ENCODE data around the gene ADGRL4. TPM values are rescaled to one million over a fixed set of nuclear protein-coding genes. Genes with fewer than 3 reads are reported as not detected.
"Not testable (repeated sequence)": the region's sequence is repeated elsewhere in the genome, so short reads cannot be mapped to it uniquely, and the experiment has no call there.

Gene ADGRL4
- total RNA-seq, 2 experiments from 2014 or later = not detected

- no peaks in the 10 kb centered on the region for H3K36me3 Mint-ChIP-seq
- no peak overlapping the region for H3K27ac Mint-ChIP-seq
- DNase-seq (no peak), ATAC-seq (ENCODE audit: low read depth) (no peak)
- H3K27me3 Mint-ChIP-seq = peaks cover 4% of the 10 kb centered on the region
- no peaks in the 10 kb centered on the region for H3K9me3 Mint-ChIP-seq
- no peaks in the 10 kb centered on the region for H3K4me1 Mint-ChIP-seq
- POLR2A ChIA-PET = no interaction called here
- H3K4me3 Mint-ChIP-seq = no peak overlapping the region
Observed at GRCh38 chr1:78892260-78892840, 114.2 kb downstream of the ADGRL4 start.

GRCh38 chr1:78887458-78887857 lies 119.1 kb downstream of the ADGRL4 start:
- Mint-ChIP-seq H3K4me3 (no peak overlapping the region), H3K9me3 (no peaks in the 10 kb centered on the region), H3K27me3 (peaks cover 2% of the 10 kb centered on the region), H3K4me1 (no peaks in the 10 kb centered on the region), H3K27ac (no peak overlapping the region), H3K36me3 (no peaks in the 10 kb centered on the region)
- POLR2A ChIA-PET = no interaction called here
- DNase-seq = no peak
- no peak for ATAC-seq (ENCODE audit: low read depth)

- Mint-ChIP-seq H3K4me1 (no peaks in the 10 kb centered on the region), H3K9me3 (no peaks in the 10 kb centered on the region), H3K27ac (no peak overlapping the region), H3K36me3 (no peaks in the 10 kb centered on the region), H3K4me3 (no peak overlapping the region), H3K27me3 (no peaks in the 10 kb centered on the region)
- DNase-seq (no peak), ATAC-seq (ENCODE audit: low read depth) (no peak)
- POLR2A ChIA-PET = no interaction called here
Observed at GRCh38 chr1:78884685-78885452, 121.7 kb downstream of the ADGRL4 start.

- H3K36me3 Mint-ChIP-seq = no peaks in the 10 kb centered on the region
- DNase-seq = no peak
- no peaks in the 10 kb centered on the region for H3K27me3 Mint-ChIP-seq
Observed at GRCh38 chr1:78880223-78880622, 126.3 kb downstream of the ADGRL4 start.

GRCh38 chr1:78875986-78876385 lies 130.5 kb downstream of the ADGRL4 start:
- DNase-seq; H3K4me1 Mint-ChIP-seq; H3K4me3 Mint-ChIP-seq; ATAC-seq (ENCODE audit: low read depth); H3K27me3 Mint-ChIP-seq; H3K27ac Mint-ChIP-seq; H3K36me3 Mint-ChIP-seq; POLR2A ChIA-PET; H3K9me3 Mint-ChIP-seq: not testable (repeated sequence)

More at GRCh38 chr1:78880223-78880622, 126.3 kb downstream of the ADGRL4 start:
- POLR2A ChIA-PET = no interaction called here
- Mint-ChIP-seq H3K4me3 (no peak overlapping the region), H3K27ac (no peak overlapping the region), H3K9me3 (no peaks in the 10 kb centered on the region), H3K4me1 (no peaks in the 10 kb centered on the region)
- ATAC-seq (ENCODE audit: low read depth) = no peak

GRCh38 chr1:78872801-78873200 lies 133.7 kb downstream of the ADGRL4 start:
- H3K36me3 Mint-ChIP-seq; H3K27ac Mint-ChIP-seq; H3K27me3 Mint-ChIP-seq; H3K4me1 Mint-ChIP-seq; DNase-seq; H3K9me3 Mint-ChIP-seq; POLR2A ChIA-PET; ATAC-seq (ENCODE audit: low read depth); H3K4me3 Mint-ChIP-seq: not testable (repeated sequence)

- peaks cover 4% of the 10 kb centered on the region for H3K27me3 Mint-ChIP-seq
- DNase-seq (no peak), ATAC-seq (ENCODE audit: low read depth) (no peak)
- H3K4me1 Mint-ChIP-seq = no peaks in the 10 kb centered on the region
- H3K9me3 Mint-ChIP-seq = no peaks in the 10 kb centered on the region
- POLR2A ChIA-PET = no interaction called here
- no peak overlapping the region for H3K4me3 Mint-ChIP-seq
- H3K36me3 Mint-ChIP-seq = no peaks in the 10 kb centered on the region
- H3K27ac Mint-ChIP-seq = no peak overlapping the region
Observed at GRCh38 chr1:78871249-78871648, 135.3 kb downstream of the ADGRL4 start.

- H3K4me3 Mint-ChIP-seq = no peak overlapping the region
- POLR2A ChIA-PET = no interaction called here
- H3K27ac Mint-ChIP-seq = no peak overlapping the region
- DNase-seq = no peak
- no peaks in the 10 kb centered on the region for H3K9me3 Mint-ChIP-seq
- H3K27me3 Mint-ChIP-seq = peaks cover 8% of the 10 kb centered on the region
- H3K4me1 Mint-ChIP-seq = no peaks in the 10 kb centered on the region
- H3K36me3 Mint-ChIP-seq = no peaks in the 10 kb centered on the region
- no peak for ATAC-seq (ENCODE audit: low read depth)
Observed at GRCh38 chr1:78869136-78869535, 137.4 kb downstream of the ADGRL4 start.

GRCh38 chr1:78864175-78864574 lies 142.4 kb downstream of the ADGRL4 start:
- H3K36me3 Mint-ChIP-seq = no peaks in the 10 kb centered on the region
- DNase-seq (no peak), ATAC-seq (ENCODE audit: low read depth) (no peak)
- peaks cover 8% of the 10 kb centered on the region for H3K27me3 Mint-ChIP-seq
- POLR2A ChIA-PET = no interaction called here
- H3K4me3 Mint-ChIP-seq = no peak overlapping the region
- H3K27ac Mint-ChIP-seq = no peak overlapping the region
- no peaks in the 10 kb centered on the region for H3K4me1 Mint-ChIP-seq
- H3K9me3 Mint-ChIP-seq = no peaks in the 10 kb centered on the region

GRCh38 chr1:78856096-78856495 lies 150.4 kb downstream of the ADGRL4 start:
- Mint-ChIP-seq H3K4me3 (no peak overlapping the region), H3K27me3 (no peaks in the 10 kb centered on the region), H3K4me1 (peaks cover 10% of the 10 kb centered on the region), H3K36me3 (no peaks in the 10 kb centered on the region), H3K9me3 (no peaks in the 10 kb centered on the region), H3K27ac (no peak overlapping the region)
- DNase-seq (no peak), ATAC-seq (ENCODE audit: low read depth) (no peak)
- POLR2A ChIA-PET = no interaction called here

- H3K4me3 Mint-ChIP-seq = no peak overlapping the region
- no peak for DNase-seq
- H3K4me1 Mint-ChIP-seq = peaks cover 10% of the 10 kb centered on the region
- H3K27me3 Mint-ChIP-seq = no peaks in the 10 kb centered on the region
- no peak overlapping the region for H3K27ac Mint-ChIP-seq
- no peaks in the 10 kb centered on the region for H3K9me3 Mint-ChIP-seq
- POLR2A ChIA-PET = no interaction called here
- no peaks in the 10 kb centered on the region for H3K36me3 Mint-ChIP-seq
- no peak for ATAC-seq (ENCODE audit: low read depth)
Observed at GRCh38 chr1:78855258-78855657, 151.3 kb downstream of the ADGRL4 start.

GRCh38 chr1:78854556-78854955 lies 152.0 kb downstream of the ADGRL4 start:
- Mint-ChIP-seq H3K4me1 (peaks cover 10% of the 10 kb centered on the region), H3K27me3 (no peaks in the 10 kb centered on the region), H3K36me3 (no peaks in the 10 kb centered on the region), H3K27ac (no peak overlapping the region), H3K9me3 (no peaks in the 10 kb centered on the region), H3K4me3 (no peak overlapping the region)
- no peak for ATAC-seq (ENCODE audit: low read depth)
- POLR2A ChIA-PET = no interaction called here
- no peak for DNase-seq

GRCh38 chr1:78843546-78843945 lies 163.0 kb downstream of the ADGRL4 start:
- H3K9me3 Mint-ChIP-seq = no peaks in the 10 kb centered on the region

GRCh38 chr1:78843111-78843510 lies 163.4 kb downstream of the ADGRL4 start:
- no peaks in the 10 kb centered on the region for H3K36me3 Mint-ChIP-seq
- ATAC-seq (ENCODE audit: low read depth) (no peak), DNase-seq (no peak)
- POLR2A ChIA-PET = no interaction called here
- H3K27me3 Mint-ChIP-seq = peaks cover 7% of the 10 kb centered on the region
- no peaks in the 10 kb centered on the region for H3K9me3 Mint-ChIP-seq
- H3K27ac Mint-ChIP-seq = no peak overlapping the region
- no peak overlapping the region for H3K4me3 Mint-ChIP-seq
- no peaks in the 10 kb centered on the region for H3K4me1 Mint-ChIP-seq

More at GRCh38 chr1:78843546-78843945, 163.0 kb downstream of the ADGRL4 start:
- H3K4me1 Mint-ChIP-seq = no peaks in the 10 kb centered on the region
- no peak for ATAC-seq (ENCODE audit: low read depth)
- H3K4me3 Mint-ChIP-seq = no peak overlapping the region
- H3K27ac Mint-ChIP-seq = no peak overlapping the region
- no peaks in the 10 kb centered on the region for H3K36me3 Mint-ChIP-seq
- POLR2A ChIA-PET = no interaction called here
- H3K27me3 Mint-ChIP-seq = peaks cover 7% of the 10 kb centered on the region
- no peak for DNase-seq

Data from activated naive CD8-positive, alpha-beta T cell treated with anti-CD3 and anti-CD28 coated beads, Interleukin-2, amount 10 ng/mL, durations not matched to agents 7 days and 5 days (primary cell).